GM21528 (cell line): ENCODE results near the gene HK3.
"Not testable (repeated sequence)": the region's sequence is repeated elsewhere in the genome, so short reads cannot be mapped to it uniquely, and the experiment has no call there.

ENCODE experiments used
- ATAC-seq: cut with Tn5 transposase; IDR thresholded peaks from one replicate; pipeline ENCODE4 v1.9.1; 2021; ENCODE audit warnings: mild to moderate bottlenecking, moderate library complexity; ENCODE audit not compliant: unreplicated experiment, low FRiP score

The HK3 gene

GRCh38 chr5:176873541-176874172, 25.5 kb downstream of the HK3 start:
- no peak for ATAC-seq

GRCh38 chr5:176873011-176873410, 26.1 kb downstream of the HK3 start:
- not testable (repeated sequence) for ATAC-seq

GRCh38 chr5:176872586-176872985, 26.6 kb downstream of the HK3 start:
- ATAC-seq, result not testable (repeated sequence)

- not testable (repeated sequence) for ATAC-seq
Measured at GRCh38 chr5:176870644-176871043, 28.5 kb downstream of the HK3 start.

- ATAC-seq, result no peak
Measured at GRCh38 chr5:176870110-176870591, 29.0 kb downstream of the HK3 start.

GRCh38 chr5:176869501-176870109, 29.5 kb downstream of the HK3 start:
- ATAC-seq, result no peak

GRCh38 chr5:176868731-176869130, 30.4 kb downstream of the HK3 start:
- no peak for ATAC-seq

GRCh38 chr5:176868126-176868525, 31.0 kb downstream of the HK3 start:
- ATAC-seq, result no peak

GRCh38 chr5:176866707-176867310, 32.3 kb downstream of the HK3 start:
- ATAC-seq, result no peak

GRCh38 chr5:176865964-176866363, 33.2 kb downstream of the HK3 start:
- ATAC-seq, result no peak

GRCh38 chr5:176864755-176865154, 34.4 kb downstream of the HK3 start:
- ATAC-seq, result no peak

- no peak for ATAC-seq
Measured at GRCh38 chr5:176863765-176864098, 35.4 kb downstream of the HK3 start.

- ATAC-seq, result no peak
Measured at GRCh38 chr5:176863041-176863764, 35.9 kb downstream of the HK3 start.

GRCh38 chr5:176862330-176862995, 36.7 kb downstream of the HK3 start:
- no peak for ATAC-seq

GRCh38 chr5:176861276-176861675, 37.9 kb downstream of the HK3 start:
- ATAC-seq, result no peak

- ATAC-seq, result no peak
Measured at GRCh38 chr5:176860381-176860780, 38.8 kb downstream of the HK3 start.

GRCh38 chr5:176859916-176860315, 39.2 kb downstream of the HK3 start:
- ATAC-seq, result no peak

- ATAC-seq, result no peak
Measured at GRCh38 chr5:176857894-176858273, 41.3 kb downstream of the HK3 start.

GRCh38 chr5:176857216-176857893, 41.8 kb downstream of the HK3 start:
- no peak for ATAC-seq

- ATAC-seq, result no peak
Measured at GRCh38 chr5:176856746-176857145, 42.4 kb downstream of the HK3 start.
